Loucy (cell line): ENCODE results near the gene IGSF8.

Experiments
- H2AFZ ChIP-seq: fragments of 200-600 bp; sonication (generic); 2 replicates; pipeline ENCODE4 v1.6.0; 2016; ENCODE audit warnings: antibody characterized with exemption, mild to moderate bottlenecking, low read length, moderate library complexity
- H3F3A ChIP-seq: fragments of 200-600 bp; 2 replicates; pipeline ENCODE4 v1.6.0; 2016; ENCODE audit warnings: antibody characterized with exemption, low read depth, mild to moderate bottlenecking
- H3K27me3 ChIP-seq: fragments of 200-600 bp; sonication (generic); 2 replicates; pipeline ENCODE4 v1.6.1; 2014; ENCODE audit warnings: low read length, mild to moderate bottlenecking; ENCODE audit not compliant: insufficient read depth, poor library complexity, severe bottlenecking
- H3K36me3 ChIP-seq: fragments of 200-600 bp; sonication (generic); 2 replicates; pipeline ENCODE4 v1.6.1; 2016; ENCODE audit warnings: low read length; ENCODE audit not compliant: insufficient read depth
- H3K4me1 ChIP-seq: fragments of 200-600 bp; sonication (generic); 2 replicates; pipeline ENCODE4 v1.5.1; 2014; ENCODE audit warnings: low read length, mild to moderate bottlenecking; ENCODE audit not compliant: insufficient read depth, poor library complexity, severe bottlenecking
- H3K4me2 ChIP-seq: fragments of 200-600 bp; sonication (generic); 2 replicates; pipeline ENCODE4 v1.6.0; 2014; ENCODE audit warnings: antibody characterized with exemption, low read length, low read depth, mild to moderate bottlenecking; ENCODE audit not compliant: poor library complexity, severe bottlenecking
- H3K4me3 ChIP-seq: fragments of 200-600 bp; sonication (generic); 2 replicates; pipeline ENCODE4 v1.5.1; 2014; ENCODE audit warnings: low read length, mild to moderate bottlenecking, mixed read lengths; ENCODE audit not compliant: poor library complexity, severe bottlenecking
- H3K79me2 ChIP-seq: fragments of 200-600 bp; sonication (generic); 2 replicates; pipeline ENCODE4 v1.6.1; 2014; ENCODE audit warnings: low read length; ENCODE audit not compliant: insufficient read depth
- H3K9ac ChIP-seq: fragments of 200-600 bp; sonication (generic); 2 replicates; pipeline ENCODE4 v1.6.0; 2014; ENCODE audit warnings: mild to moderate bottlenecking, low read depth, low read length, moderate library complexity; ENCODE audit not compliant: poor library complexity, severe bottlenecking
- H3K9me2 ChIP-seq: fragments of 200-600 bp; sonication (generic); replicated peaks from 2 replicates; pipeline ENCODE4 v1.6.1; 2016; ENCODE audit warnings: low read depth, low read length, mixed read lengths
- H3K9me3 ChIP-seq: fragments of 200-600 bp; sonication (generic); 2 replicates; pipeline ENCODE4 v1.6.1; 2014; ENCODE audit warnings: mild to moderate bottlenecking, antibody characterized with exemption, low read length, low read depth; ENCODE audit not compliant: insufficient read depth
- H4K20me1 ChIP-seq: fragments of 200-600 bp; sonication (generic); 2 replicates; pipeline ENCODE4 v1.6.0; 2014; ENCODE audit warnings: antibody characterized with exemption, low read length, mild to moderate bottlenecking; ENCODE audit not compliant: insufficient read depth, poor library complexity, severe bottlenecking
- CTCF ChIP-seq: fragments of 200-600 bp; sonication (generic); conservative IDR thresholded peaks from 2 replicates; pipeline ENCODE4 v1.5.1; 2014; ENCODE audit warnings: mild to moderate bottlenecking, antibody characterized with exemption, low read length
- EZH2phosphoT487 ChIP-seq: fragments of 200-600 bp; IDR thresholded peaks from 2 replicates; pipeline ENCODE4 v1.6.1; 2018; ENCODE audit warnings: antibody characterized with exemption, mild to moderate bottlenecking, moderate library complexity, borderline replicate concordance

Gene IGSF8

GRCh38 chr1:160144921-160145320 lies 46.5 kb upstream of the IGSF8 start:
- Histone ChIP-seq H3K27me3 (no peaks in the 10 kb centered on the region), H3K9me2 (no peaks in the 10 kb centered on the region), H3K79me2 (no peaks in the 10 kb centered on the region), H3K9ac (no peak overlapping the region), H4K20me1 (no peaks in the 10 kb centered on the region), H3F3A (no peaks in the 10 kb centered on the region), H3K36me3 (no peaks in the 10 kb centered on the region), H3K4me3 (no peak overlapping the region), H3K4me1 (no peaks in the 10 kb centered on the region), H2AFZ (no peak overlapping the region), H3K9me3 (no peaks in the 10 kb centered on the region), H3K4me2 (no peak overlapping the region)
- TF ChIP-seq EZH2phosphoT487 (no peak), CTCF (no peak)

GRCh38 chr1:160143695-160144094 lies 45.3 kb upstream of the IGSF8 start:
- H4K20me1 ChIP-seq: no peaks in the 10 kb centered on the region
- TF ChIP-seq EZH2phosphoT487 (no peak), CTCF (no peak)
- no peak overlapping the region for H2AFZ ChIP-seq
- H3K27me3 ChIP-seq: no peaks in the 10 kb centered on the region
- no peaks in the 10 kb centered on the region for H3K9me3 ChIP-seq
- no peaks in the 10 kb centered on the region for H3K36me3 ChIP-seq
- no peaks in the 10 kb centered on the region for H3K4me1 ChIP-seq
- H3K79me2 ChIP-seq: no peaks in the 10 kb centered on the region
- H3F3A ChIP-seq: no peaks in the 10 kb centered on the region
- H3K9me2 ChIP-seq: no peaks in the 10 kb centered on the region
- no peak overlapping the region for H3K9ac ChIP-seq
- no peak overlapping the region for H3K4me2 ChIP-seq
- no peak overlapping the region for H3K4me3 ChIP-seq

- no peak overlapping the region for H3K4me3 ChIP-seq
- H3K9ac ChIP-seq: no peak overlapping the region
- no peaks in the 10 kb centered on the region for H3K27me3 ChIP-seq
- no peaks in the 10 kb centered on the region for H3K9me3 ChIP-seq
- no peak overlapping the region for H2AFZ ChIP-seq
- no peaks in the 10 kb centered on the region for H3K9me2 ChIP-seq
- H3K4me1 ChIP-seq: no peaks in the 10 kb centered on the region
- H3K79me2 ChIP-seq: no peaks in the 10 kb centered on the region
- H3K4me2 ChIP-seq: no peak overlapping the region
- H3K36me3 ChIP-seq: no peaks in the 10 kb centered on the region
- H3F3A ChIP-seq: no peaks in the 10 kb centered on the region
- H4K20me1 ChIP-seq: no peaks in the 10 kb centered on the region
- TF ChIP-seq CTCF: no peak
- TF ChIP-seq EZH2phosphoT487: no peak
These were observed 41.4 kb upstream of the IGSF8 start for GRCh38 chr1:160139840-160140239.
